ENCODE measurements around the gene PPM1H.

DNA sequence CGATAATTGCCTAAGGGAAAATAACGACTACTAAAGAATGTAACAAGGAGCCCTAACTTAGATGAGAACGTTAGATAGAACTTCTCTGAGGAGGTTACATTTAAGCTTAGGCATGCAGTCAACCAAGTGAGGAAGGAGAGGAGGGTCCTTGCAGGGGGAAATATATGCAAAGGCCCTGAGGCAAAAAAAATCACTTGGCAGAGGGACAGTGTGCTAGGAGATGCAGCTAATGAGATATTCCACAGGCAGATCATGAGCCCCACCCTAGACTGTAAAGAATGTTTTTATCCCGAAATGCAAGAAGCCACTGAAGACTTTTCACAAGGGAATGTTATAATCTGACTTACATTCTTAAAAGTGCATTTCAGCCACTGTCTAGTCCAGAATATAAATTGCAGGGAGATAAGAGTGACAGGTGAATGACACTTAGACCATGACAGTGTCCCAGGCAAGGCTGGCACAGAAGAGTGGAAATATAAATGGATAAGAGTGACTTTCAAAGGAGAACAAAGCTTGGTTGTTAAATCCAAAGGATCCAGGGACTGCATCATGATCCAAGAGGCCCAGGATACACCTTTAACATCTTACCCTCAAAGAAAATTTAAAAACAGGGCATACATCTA, 61.0 kb downstream of the PPM1H start:
- TF ChIP-seq, protein P1, sequence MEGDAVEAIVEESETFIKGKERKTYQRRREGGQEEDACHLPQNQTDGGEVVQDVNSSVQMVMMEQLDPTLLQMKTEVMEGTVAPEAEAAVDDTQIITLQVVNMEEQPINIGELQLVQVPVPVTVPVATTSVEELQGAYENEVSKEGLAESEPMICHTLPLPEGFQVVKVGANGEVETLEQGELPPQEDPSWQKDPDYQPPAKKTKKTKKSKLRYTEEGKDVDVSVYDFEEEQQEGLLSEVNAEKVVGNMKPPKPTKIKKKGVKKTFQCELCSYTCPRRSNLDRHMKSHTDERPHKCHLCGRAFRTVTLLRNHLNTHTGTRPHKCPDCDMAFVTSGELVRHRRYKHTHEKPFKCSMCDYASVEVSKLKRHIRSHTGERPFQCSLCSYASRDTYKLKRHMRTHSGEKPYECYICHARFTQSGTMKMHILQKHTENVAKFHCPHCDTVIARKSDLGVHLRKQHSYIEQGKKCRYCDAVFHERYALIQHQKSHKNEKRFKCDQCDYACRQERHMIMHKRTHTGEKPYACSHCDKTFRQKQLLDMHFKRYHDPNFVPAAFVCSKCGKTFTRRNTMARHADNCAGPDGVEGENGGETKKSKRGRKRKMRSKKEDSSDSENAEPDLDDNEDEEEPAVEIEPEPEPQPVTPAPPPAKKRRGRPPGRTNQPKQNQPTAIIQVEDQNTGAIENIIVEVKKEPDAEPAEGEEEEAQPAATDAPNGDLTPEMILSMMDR (IDR thresholded peaks at IDR 0.05), result no peak
- TF ChIP-seq EP300 (IDR thresholded peaks at IDR 0.05) (no peak), POLR2AphosphoS5 (IDR thresholded peaks at IDR 0.05) (no peak), POLR2A (IDR thresholded peaks at IDR 0.05) (no peak)

Measured in sigmoid colon (tissue), 4 donors.